NOMO-1 (cell line): ENCODE data around the gene C12orf57.

Experiments
- DNase-seq, 2 experiments: peaks; one replicate each; lab custom pipeline; 2025; ENCODE audit not compliant: unreplicated experiment in 2 of 2; lab: John Stamatoyannopoulos, UW

The C12orf57 gene

DNA sequence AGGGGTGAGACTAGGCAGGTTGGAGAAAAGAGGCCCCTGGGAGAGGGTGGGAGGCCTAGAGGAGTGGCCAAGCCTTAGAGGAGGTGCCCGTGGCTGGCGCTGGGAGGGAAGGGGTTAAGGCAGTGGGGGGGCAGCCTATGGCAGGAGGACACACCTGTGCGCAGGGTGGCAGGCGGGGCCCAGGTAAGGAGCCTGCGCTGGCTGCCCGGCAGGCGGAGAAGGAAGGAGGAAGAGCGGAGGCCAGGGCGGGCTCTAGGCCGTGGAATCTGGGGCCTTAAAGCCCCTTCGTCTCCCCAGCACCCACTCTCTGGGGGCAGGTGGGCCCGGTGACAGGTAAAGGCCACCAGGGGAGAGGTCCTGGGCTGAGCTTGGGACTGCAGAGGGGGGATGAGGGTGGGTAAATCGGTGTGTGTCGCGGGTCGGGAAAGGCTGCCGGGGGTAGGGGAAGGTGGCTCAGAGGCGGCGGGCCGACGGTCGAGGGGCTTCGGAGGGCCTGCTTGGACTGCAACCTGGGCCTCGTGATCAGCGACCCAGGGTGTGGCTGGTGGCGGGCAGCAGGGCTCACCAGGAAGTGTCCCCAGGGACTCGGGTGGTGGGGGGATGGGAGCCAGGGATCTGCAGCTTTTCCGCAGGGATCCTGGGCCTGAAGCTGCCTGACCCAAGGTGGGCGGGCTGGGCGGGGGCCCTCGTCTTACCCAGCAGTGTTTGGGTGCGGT, 19.4 kb downstream of the C12orf57 start:
- DNase-seq, result no peak

DNA sequence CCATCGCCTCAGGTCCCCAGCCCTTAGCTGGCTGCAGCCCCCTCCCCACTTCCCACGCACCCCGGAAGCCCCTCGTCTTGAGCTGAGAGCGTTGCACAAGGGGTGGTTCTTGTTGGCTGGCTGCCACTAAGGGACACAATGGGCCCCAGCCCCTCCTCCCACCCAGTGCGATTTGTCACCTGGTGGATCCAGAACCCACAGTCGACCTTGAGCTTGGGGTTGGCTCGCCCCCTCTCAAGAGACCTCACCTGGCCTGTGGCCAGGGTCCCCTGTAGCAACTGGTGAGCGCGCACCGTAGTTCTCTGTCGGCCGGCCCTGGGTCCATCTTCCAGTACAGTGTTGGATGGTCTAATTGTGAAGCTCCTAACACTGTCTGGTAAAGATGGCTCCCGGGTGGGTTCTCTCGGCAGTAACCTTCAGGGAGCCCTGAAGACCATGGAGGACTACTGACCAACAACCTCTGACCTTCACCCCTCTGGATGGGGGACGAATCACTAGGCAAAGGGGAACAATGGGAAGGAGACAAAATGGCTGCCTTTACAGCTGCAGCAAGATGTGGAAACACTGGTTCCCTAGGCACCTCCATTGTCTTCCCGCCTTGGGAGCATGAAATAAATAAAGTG, 20.1 kb downstream of the C12orf57 start:
- DNase-seq, result no peak

DNA sequence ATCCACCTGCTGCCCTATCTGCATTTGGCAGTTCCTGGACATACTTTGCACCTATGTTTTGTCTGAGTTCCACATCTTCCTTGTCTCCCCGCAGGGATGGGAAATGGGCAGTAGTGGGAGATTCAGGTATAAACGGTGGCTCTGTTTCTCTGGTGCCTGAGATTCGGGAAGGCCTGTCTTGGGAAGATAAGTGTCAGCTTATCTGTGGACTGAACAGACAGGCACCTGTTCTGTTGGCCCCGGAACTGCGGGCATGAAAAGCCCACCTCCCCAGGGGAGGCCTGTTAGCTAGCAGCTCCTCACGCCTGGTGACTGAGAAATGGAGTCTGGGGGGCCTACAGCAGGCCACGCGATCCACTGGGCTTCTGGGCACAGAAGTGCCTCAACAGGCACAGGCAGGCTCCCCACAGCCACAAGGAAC, 20.8 kb downstream of the C12orf57 start:
- no peak for DNase-seq

DNA sequence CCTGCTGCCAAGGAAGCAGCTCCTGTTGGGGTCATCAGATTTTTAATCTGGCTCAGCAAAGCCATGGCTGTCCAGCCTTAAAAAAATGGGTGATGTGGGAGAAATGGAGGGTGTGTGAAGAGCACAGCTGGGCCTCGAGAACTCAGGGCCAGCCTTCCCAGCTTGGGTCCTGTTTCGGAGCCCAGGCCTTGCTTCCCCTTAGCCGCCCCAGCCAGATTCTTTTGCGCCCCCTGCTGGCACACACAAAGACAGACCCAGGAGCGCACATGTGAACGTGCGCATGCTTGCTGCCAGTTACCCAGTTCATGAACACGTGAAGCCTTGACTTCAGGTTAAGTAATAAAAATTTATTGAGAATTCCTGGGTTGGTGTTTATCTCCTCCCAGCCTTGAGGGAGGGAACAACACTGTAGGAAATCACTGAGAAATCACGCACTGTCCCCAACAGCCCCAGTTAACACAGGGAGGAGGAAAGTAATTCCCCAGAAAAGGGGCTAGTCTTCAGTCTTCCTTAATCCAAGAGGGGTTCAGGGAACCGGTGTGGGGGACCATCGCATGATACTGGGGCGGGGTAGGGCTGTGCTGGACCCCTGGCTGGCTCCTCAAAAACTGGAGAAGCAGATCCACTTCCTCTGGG, 21.3 kb downstream of the C12orf57 start:
- DNase-seq, result peak; percentile 73 to 86

DNA sequence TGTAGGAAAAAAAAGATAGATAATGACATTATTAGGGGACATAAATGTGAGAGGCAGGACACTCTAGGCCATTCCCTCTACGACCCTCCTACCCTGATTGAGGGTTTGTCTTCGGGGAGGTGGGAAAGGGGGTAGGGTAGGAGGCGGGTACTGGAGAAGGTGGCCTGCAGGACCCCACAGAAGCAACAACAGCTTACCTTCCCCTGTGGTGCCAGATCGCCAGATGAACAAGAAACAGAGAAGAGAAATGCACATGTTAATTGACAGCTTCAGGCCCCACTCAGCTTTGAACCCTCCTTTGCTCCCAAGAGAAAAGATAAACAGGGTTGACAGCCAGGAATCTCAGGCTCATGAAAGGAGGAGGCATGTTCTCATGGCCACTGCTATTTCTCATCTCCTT, 21.9 kb downstream of the C12orf57 start:
- DNase-seq, result no peak

DNA sequence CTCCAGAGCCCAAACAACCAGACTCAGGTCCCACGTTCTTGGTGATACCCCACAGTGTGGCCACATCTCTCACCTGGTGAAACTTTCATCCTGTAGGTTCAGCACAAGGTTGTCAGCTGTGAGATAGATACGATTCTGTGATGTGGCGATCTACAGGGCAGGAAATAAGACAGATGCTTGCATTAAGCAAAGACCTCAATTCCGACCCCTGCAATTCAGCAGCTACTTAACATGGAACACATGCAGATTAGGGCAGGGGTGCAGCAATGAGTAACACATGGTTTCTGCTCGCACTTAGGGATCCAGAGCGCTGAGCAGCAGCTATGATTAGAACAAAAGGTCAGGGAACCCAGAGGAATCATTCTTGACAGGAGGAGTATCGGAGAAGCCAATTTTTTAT, 22.5 kb downstream of the C12orf57 start:
- DNase-seq, result no peak

DNA sequence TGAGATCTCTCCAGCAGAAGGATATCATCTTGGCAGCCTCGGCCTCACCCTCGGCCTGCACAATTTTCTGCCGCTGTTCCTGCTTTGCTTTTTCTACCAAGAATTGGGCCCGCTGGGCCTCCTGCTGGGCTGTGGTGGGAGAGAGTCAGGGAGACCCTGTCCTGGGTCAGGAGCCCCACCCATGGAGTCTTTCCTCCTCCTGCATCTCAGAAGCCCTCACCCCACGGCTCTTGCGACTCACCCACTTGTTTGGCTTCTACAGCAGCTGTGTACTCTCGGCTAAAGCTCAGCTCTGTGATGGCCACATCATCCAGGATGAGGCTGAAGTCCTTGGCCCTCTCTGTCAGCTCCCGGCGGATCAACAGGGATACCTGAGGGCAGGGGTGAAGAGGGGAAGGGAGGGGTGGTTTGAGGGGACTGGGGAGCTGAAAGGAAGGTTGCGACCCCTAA, 23.9 kb downstream of the C12orf57 start:
- no peak for DNase-seq

DNA sequence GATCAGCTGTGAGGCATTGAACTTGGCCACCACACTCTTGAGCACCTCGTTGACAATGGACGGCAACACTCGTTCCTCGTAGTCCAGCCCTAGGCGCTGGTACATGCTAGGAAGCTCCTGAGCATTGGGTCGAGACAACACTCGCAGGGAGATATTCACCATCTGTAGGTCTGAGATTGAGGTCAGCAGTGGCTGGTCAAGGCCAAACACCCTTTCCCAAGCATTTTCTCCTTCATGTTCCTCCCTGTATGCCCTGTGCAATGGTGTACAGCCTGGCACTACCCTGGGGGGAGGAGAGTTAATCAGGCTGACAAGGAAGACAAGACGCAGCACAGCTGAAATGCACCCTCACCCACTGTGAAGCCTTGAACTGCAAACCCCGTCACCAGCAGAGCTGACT, 24.6 kb downstream of the C12orf57 start:
- no peak for DNase-seq

DNA sequence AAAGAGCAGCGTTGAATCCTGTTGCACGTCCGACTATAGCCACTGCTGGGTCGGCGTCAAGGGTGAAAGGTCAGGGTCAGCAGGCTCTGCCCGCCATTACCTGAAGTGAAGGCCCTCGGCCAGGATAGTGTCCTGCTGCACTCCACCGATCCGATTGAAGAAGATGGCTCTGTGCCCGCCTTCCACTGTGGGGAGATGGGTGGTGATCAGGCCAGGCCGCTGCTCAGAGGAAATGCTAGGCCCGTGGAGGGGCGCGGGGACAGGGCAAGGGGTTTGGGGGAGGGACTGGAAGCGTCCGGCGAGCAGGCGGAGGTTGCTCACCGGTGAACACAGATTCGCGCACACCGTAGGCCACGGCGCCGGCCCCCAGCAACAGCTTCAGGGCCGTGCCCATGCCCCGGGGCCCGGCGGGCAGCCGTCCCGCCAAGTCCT, 26.3 kb downstream of the C12orf57 start:
- no peak for DNase-seq

DNA sequence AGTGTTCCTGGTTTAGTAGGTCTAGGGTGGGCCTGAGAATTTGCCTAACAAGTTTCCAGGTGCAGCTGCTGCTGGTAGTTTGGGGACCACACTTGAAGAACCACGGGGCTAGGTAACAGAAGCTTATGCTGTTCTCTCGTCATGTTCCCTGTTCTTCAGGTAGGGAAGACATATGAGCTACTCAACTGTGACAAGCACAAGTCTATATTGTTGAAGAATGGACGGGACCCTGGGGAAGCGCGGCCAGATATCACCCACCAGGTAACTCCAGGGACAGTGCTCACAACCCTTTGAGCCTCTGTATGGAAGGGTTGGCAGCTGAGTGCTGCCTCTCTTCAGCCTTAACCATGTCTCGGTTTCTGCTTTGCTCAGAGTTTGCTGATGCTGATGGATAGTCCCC, 30.4 kb downstream of the C12orf57 start:
- no peak for DNase-seq

DNA sequence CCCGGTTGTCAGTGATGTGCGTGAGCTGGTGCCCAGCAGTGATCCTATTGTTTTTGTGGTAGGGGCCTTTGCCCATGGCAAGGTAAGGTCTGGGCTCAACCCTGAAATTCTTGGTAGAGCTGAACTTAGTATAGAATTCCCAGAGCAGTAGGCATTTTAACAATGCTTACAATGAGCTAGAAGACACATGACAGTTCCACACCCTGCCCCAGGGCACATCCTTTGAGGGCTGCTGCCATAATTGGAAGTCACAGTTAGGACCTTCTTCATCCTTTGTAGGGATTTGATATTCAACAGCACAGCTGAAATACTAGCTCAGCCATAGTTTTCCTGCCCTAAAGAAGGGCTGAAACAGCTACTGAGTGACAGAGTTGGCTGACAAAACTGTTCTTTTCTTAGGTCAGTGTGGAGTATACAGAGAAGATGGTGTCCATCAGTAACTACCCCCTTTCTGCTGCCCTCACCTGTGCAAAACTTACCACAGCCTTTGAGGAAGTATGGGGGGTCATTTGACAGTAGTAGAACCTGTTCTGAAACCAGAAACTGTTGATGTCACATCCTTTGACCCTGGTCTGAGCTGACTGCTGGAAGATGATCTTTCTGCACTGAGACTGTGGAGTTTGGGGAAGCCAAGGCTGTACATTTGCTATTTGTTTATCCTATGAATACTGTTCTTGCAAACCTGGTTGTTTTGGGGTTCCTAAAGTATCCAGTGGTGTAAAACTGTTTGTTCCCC, 31.6 kb downstream of the C12orf57 start:
- no peak for DNase-seq

DNA sequence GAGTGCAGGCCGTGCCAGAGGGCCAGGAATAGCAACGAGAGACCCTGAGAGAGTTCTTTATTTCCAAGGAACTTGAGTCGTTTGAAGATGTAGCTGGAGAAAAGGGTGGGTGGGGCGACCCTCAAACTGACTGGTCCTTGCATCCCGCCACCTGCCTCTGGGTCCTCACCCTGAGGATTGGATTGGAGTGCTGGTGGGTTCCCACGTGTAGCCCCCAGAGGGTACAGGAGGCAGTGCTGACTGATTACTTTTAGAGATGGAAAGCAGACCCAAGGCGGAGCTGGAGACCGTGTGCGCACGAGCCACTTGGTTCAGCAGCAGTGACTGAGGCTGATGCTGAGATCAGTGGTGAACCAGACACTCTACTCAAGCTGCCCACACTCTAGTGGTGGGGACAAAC, 33.8 kb downstream of the C12orf57 start:
- no peak for DNase-seq

DNA sequence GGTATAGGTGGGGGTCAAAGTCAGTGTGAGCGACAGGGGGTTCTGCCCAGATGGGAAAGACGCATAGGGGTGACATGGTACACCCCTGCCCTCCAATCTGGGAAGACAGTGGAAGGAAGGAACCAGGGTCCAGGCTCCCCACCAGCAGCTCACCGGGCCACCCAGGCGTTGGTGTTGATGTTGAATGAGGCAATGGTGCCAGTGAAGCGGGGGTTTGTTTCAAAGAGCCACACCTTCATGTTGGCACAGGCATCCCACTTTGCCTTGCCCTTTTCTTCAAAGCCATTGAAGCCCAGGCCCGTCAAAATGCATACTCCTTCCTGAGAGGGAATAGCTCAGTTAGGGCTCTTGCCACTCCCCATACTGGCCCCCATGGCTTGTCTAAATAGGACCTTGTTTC, 34.4 kb downstream of the C12orf57 start:
- no peak for DNase-seq

DNA sequence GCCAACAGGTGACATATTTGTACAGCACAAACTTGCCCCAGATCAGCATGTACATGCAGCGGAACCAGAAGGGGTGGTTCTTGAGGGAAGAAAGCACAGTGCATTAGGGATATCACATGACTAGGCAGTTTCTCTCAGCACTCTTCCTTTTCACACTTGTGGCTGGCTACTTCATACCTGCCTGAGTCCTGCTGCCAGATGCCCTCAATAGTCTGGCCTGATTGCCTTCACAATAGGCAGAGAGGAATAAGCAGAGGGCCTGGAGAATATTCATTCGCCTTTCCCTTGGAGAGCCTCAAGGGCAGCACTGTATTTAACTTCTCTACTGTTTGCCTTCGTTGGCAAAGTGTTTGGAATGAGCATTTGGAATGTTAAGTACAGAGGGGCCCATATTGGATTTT, 34.8 kb downstream of the C12orf57 start:
- DNase-seq, result no peak

DNA sequence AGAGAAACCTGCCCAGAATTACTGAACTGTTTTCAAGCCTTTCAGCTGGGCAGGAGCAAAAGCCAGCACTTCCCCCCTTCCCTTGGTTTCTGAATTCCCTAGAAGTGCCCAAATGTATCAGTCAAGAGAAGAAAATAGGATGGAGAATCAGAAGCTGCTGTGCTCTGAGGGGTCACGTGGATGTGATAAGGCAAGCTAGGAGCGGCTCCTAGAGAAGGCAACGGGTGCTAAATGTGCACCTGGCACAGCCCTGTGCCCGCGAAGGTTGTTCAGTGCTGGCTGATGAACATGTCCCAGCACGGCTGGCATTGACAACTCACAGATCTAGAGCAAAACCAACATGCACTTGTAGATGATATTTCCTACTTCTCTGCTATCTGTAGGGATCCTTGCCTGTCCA, 35.2 kb downstream of the C12orf57 start:
- DNase-seq, result no peak

DNA sequence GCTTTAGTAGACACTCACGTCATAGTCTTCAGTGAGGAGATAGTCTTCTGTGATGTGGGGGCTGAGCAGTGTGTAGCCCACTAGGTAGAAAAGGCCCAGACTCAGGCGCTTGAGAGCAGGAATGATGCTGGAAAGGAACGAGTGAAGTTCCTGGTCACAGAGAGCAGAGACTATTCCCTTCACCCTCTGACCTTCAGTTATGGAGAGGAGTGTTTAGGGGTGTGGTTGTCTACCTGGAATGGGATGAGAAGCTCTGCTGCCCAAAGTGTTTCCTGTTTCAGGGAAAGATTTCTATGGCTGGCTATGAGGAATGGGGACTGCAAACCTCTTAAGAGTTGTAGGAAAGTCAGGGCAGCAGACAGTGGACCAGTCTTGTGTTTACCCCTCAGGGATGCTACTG, 35.6 kb downstream of the C12orf57 start:
- no peak for DNase-seq

DNA sequence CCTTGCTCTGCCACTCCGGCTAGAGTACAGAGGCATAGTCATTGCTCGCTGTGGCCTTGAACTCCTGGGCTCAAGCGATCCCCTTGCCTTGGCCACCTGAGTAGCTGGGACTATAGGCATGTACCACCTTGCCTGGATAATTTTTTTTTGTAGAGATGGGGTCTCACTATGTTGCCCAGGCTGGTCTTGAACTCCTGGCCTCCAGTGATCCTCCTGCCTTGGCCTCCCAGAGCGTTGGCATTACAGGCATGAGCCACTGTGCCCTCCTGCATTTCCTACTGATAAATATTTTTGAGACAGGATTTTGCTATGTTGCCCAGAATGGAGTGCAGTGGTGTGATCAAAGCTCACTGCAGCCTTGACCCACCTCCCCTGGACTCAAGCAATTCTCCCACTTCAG, 36.3 kb downstream of the C12orf57 start:
- DNase-seq, result no peak

DNA sequence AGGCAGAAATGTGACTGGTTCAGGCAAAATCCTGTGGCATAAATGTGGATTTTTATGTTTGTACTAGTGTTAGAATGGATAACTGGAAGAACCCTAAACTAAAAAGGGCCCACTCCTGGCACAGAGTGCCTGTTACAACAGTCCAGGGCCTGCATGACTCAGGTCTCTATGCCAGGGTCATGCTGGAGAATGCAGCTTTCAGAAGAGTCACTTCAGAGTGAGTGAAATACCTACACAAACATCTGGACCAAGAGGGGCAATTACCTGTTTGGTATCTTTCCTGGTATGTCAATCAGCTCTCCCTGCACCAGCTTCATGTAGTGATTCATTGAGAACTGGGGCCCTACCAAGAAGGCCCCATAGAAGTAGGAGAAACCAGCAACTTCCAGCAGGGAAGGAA, 36.9 kb downstream of the C12orf57 start:
- no peak for DNase-seq

DNA sequence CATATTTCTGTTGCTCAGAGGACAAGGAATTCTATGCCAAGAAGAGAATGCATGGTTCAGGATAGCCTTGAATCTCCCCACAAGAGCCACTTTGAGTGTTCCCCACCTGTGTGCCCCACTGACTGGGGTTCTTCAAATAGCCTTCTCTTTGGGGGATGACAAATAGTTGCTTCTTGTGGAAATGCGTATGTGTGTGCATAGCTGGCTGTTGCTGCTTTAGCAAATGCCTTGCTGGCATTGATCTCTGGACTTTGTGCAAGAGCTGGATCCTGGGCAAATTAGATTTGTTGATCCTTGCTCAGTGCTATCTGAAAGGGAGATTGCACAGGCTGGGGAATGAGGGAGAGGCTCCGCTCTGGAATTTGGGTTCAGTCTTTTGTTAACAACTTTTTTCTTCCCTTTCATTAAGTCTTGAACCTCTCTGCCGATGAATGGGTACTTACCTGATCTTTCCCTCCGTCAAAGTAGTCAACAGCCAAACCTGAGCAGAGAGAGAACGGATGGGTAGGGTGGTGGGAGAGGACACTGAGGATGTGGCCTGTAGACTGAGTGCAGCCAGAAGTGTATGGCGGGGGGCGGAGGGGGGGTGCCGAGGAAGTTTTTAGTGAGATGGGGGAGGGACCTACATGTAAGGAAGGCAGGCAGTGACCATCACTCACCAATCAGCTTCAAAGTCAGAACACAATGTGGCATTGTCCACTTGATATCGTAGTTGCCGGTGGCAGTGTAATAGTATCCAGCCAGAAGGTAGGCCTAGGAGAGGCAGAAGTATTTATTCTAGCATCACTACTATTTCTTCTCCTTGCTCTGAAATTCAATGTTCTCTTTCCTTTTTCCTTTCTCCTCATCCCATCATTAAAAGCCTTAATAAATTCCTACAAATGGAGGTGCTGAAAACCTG, 37.6 kb downstream of the C12orf57 start:
- DNase-seq, result no peak

DNA sequence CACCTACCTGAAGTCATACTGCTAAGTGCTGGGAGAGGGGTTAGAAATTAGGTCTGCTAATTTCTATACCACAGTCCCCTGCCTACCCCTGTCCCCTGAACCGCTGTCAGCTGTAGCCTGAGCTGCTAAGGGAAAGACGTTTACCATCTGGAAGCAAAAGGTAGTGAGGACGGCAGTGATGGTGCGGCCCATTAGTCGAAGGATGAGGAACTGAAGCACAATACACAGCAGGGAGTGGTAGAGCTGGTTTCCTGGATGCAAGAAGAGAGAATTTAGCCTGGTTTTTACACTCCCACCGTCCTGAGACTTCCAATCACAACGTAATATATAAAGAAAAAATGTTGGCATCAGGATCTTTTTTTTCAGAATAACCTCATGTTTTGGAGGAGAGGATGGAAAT, 38.7 kb downstream of the C12orf57 start:
- DNase-seq, result no peak
